Fibroblast of skin of left biceps (primary cell): ENCODE measurements around the gene CCZ1.
"Not testable (repeated sequence)": the region's sequence is repeated elsewhere in the genome, so short reads cannot be mapped to it uniquely, and the experiment has no call there.

Experiments used
- DNase-seq, 2 experiments: peaks; one replicate each; pipeline ENCODE4 v3.0.0-alpha.2; 2013; ENCODE audit warnings: low read depth in 2 of 2

CCZ1 gene

DNA sequence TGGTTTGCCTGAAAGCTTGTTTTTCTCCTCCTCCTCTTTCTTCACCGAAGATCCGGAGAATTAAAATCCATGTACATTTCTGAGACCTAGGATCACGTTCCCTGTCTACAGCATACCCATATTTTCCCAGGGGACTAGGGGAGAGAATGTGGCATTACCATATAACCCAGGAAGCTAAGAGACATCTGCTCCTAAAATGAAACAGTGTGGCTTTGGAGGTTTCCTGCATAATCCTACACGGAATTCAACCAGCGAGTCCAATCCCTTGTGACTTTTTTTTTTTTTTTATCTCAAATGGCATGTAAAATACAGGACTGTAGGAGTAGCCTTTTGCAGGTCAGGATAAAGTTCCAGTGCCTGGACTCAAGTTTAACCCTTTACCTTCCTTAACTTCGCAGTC lies 10.3 kb downstream of the CCZ1 start:
- DNase-seq, result not testable (repeated sequence)

- DNase-seq, result not testable (repeated sequence)
Measured at GRCh38 chr7:5916529-5916928, 18.0 kb downstream of the CCZ1 start.

- not testable (repeated sequence) for DNase-seq
Measured at GRCh38 chr7:5924180-5924579, 25.6 kb downstream of the CCZ1 start.

- not testable (repeated sequence) for DNase-seq
Measured at GRCh38 chr7:5924630-5925029, 26.1 kb downstream of the CCZ1 start.

GRCh38 chr7:5926263-5926870 lies 27.8 kb downstream of the CCZ1 start:
- not testable (repeated sequence) for DNase-seq

GRCh38 chr7:5930290-5930689 lies 31.8 kb downstream of the CCZ1 start:
- DNase-seq, result not testable (repeated sequence)

- DNase-seq, result not testable (repeated sequence)
Measured at GRCh38 chr7:5931250-5931649, 32.7 kb downstream of the CCZ1 start.

DNA sequence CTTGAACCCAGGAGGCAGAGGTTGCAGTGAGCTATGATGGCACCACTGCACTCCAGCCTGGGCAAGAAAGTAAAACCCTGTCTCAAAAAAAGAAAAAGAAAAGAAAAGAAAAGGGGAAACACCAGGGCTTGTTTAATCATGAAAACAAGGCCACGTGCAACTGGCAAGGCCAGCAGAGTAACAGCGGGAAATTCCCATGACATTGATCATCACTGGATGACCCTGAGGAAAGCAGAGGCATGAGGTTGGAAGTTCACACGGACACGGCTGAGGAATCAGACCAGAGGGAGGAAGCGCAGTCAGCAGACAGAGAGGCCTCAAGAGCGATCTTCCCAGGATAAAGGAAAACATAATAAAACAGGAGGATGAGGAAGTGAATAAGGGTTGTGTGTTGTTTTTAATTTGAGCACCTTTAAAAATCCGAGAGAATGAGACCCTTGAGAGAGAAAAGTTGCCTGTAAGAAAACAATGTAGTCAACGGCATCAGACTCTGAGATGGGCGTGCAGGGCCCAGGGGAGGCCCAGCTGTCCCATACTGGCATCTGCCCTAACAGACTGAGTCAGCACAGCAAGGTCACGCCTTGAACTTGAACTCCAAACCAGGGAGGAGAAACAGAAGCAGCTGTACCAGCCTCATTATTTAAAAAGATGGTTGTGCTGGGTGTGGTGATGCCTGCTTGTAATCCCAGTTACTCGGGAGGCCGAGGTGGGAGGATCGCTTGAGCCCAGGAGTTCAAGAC lies 33.5 kb downstream of the CCZ1 start:
- not testable (repeated sequence) for DNase-seq

- DNase-seq, result not testable (repeated sequence)
Measured at GRCh38 chr7:5934945-5935450, 36.5 kb downstream of the CCZ1 start.

DNA sequence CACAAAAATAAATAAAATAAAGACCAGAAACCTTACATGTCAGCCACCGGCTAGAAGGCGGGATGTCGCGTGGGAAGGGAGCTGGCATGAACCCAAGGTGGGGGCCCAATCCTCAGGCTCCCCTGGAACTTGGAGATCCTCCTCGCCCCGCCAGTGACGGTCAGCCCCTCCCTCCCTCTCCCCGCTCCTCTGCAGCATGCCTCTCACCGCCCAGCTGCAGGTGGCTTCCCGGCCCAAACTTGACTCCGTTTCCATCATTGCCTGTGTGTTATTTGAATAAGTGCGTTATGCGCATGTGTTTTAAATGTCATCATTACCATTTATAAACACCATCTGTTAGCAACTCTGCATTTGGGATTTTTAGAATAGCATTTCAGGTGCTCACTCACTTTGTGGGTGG lies 64.7 kb downstream of the CCZ1 start:
- DNase-seq, result not testable (repeated sequence)

DNA sequence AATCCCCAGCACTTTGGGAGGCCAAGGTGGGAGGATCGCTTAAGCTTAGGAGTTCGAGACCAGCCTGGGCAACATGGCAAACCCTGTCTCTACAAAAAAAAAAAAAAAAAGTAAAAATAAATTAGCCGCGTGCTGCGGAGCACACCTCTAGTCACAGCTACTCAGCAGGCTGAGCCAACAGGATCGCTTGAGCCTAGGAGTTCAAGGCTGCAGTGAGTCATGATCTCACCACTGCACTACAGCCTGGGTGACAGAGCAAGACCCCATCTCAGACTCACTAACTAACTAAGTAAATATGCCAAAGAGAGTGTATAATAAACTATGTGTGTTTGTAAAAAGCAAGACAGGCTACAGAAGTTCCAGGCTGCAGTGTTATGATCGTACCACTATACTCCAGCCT lies 65.3 kb downstream of the CCZ1 start:
- not testable (repeated sequence) for DNase-seq

GRCh38 chr7:5970347-5970911 lies 71.9 kb downstream of the CCZ1 start, which contains the start of gene RSPH10B:
Gene RSPH10B, minus strand, starts transcription at chr7:5970689. Its CDS starts 3,573 bp downstream, at chr7:5967116.
- DNase-seq, result not testable (repeated sequence)

- not testable (repeated sequence) for DNase-seq
Measured at GRCh38 chr7:5973580-5973979, 75.0 kb downstream of the CCZ1 start.
